Breast epithelium (tissue), 3 donors: ENCODE measurements around the gene CCDC186.

ENCODE experiments used
- CTCF ChIP-seq, 3 donors: fragments of 450-650 bp; IDR thresholded peaks; one replicate each; pipeline ENCODE4 v1.5.1; 2016 to 2017; ENCODE audit warnings: antibody characterized with exemption in 3 of 3, mild to moderate bottlenecking in 3 of 3, moderate library complexity in 3 of 3
- POLR2A ChIP-seq: fragments of 450-650 bp; IDR thresholded peaks from one replicate; pipeline ENCODE4 v1.6.1; 2016; ENCODE audit warnings: antibody characterized with exemption, mild to moderate bottlenecking, moderate library complexity

GRCh38 chr10:114183563-114183962, 9.6 kb upstream of the CCDC186 start:
- no peak for TF ChIP-seq CTCF (IDR thresholded peaks at IDR 0.05)
- no peak for TF ChIP-seq POLR2A
